HL-60 (cell line): ENCODE measurements around the gene RSPO3.

Experiments
- GABPA ChIP-seq: IDR thresholded peaks from 2 replicates; pipeline ENCODE4 v1.6.1; 2012; ENCODE audit warnings: low read depth
- POLR2AphosphoS5 ChIP-seq: IDR thresholded peaks from 2 replicates; pipeline ENCODE4 v1.6.1; 2012; ENCODE audit warnings: low read depth
- REST ChIP-seq: IDR thresholded peaks from 2 replicates; pipeline ENCODE4 v1.6.1; 2012; ENCODE audit warnings: low read depth; ENCODE audit not compliant: insufficient replicate concordance
- TF ChIP-seq, protein P1 (sequence below): IDR thresholded peaks from one replicate; pipeline ENCODE4 v1.5.1; 2011; ENCODE audit warnings: low read length, control low read depth, inconsistent platforms; ENCODE audit not compliant: insufficient read depth

DNA sequence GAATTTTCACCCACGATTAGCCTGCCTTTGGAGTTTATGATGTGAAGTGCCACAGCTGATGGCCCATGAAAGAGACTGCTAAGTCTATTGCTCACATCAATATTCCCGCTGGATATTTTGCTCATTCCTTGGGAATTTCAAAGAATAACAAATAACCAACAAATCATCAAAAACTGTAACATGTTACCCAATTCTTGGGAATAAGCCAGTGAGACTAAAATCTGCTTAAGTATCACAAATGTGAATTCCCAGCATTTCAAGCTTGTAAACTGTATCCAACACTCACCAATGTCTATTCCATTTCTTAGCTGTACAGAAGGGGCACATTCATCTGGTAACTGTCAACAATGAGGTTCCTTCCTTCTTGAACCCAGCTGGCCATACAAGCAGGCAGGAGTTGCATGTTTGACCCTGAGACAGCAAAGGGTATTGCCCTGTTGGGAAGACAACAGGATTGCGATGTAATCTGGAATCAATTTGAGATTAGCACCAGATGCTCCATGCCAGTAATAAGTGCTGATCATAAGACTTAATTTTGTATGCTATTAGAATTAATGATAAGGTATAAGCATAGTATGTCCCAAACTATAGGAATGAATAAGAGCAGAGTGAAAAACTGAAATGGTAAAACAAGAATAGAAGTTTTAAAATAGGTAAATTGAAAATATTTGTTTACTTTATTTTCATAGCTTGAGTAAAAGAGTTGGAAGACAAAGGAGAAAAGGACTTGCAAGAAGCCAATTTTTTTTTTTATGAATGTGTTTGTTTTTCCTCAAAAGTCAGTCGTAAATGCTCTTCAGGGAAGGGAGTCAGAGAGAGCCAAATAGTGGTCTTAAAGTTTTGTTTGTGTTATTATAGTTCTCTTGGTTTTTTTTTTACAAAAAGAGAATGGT, 58.8 kb downstream of the RSPO3 start:
- TF ChIP-seq, protein P1, sequence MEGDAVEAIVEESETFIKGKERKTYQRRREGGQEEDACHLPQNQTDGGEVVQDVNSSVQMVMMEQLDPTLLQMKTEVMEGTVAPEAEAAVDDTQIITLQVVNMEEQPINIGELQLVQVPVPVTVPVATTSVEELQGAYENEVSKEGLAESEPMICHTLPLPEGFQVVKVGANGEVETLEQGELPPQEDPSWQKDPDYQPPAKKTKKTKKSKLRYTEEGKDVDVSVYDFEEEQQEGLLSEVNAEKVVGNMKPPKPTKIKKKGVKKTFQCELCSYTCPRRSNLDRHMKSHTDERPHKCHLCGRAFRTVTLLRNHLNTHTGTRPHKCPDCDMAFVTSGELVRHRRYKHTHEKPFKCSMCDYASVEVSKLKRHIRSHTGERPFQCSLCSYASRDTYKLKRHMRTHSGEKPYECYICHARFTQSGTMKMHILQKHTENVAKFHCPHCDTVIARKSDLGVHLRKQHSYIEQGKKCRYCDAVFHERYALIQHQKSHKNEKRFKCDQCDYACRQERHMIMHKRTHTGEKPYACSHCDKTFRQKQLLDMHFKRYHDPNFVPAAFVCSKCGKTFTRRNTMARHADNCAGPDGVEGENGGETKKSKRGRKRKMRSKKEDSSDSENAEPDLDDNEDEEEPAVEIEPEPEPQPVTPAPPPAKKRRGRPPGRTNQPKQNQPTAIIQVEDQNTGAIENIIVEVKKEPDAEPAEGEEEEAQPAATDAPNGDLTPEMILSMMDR, result no peak
- TF ChIP-seq GABPA (no peak), REST (no peak), POLR2AphosphoS5 (no peak)
